ENCODE data around the gene SLIT3.

DNA sequence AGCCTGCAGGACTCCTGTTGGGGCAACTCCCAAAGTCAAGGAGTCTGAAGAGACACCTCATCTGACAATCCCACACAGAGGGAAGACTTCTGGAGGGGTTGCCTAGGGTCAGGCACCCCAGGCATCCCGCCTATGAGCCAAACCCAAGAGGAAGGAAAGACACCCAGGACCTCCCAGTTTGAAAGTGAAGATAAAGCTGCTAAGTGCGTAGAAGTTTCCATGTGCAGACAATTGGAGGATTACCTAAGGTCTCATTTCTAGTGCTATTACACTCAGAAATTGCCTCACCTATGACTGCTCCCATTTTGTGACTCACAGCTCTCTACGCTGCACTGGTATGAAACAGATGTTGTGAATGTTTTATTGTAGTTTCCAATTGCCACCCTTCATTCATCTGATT lies 322.9 kb downstream of the SLIT3 start:
- no peak for TF ChIP-seq ISL1 (CRISPR knock-in tag; IDR thresholded peaks at IDR 0.05)
- no peak for TF ChIP-seq ARNTL (CRISPR knock-in tag; IDR thresholded peaks at IDR 0.05; ENCODE audit: borderline replicate concordance, low read depth)
- no peak for TF ChIP-seq ZFP30 (CRISPR knock-in tag; IDR thresholded peaks at IDR 0.05)
- TF ChIP-seq GLIS3 (CRISPR knock-in tag; IDR thresholded peaks at IDR 0.05) = no peak
- no peak for TF ChIP-seq ESRRG (CRISPR knock-in tag; IDR thresholded peaks at IDR 0.05)
- TF ChIP-seq ZNF565 (CRISPR knock-in tag; conservative IDR thresholded peaks at IDR 0.05; ENCODE audit: low read depth) = no peak
- no peak for TF ChIP-seq CSDC2 (CRISPR knock-in tag; IDR thresholded peaks at IDR 0.05)

Data from SK-N-SH treated with all-trans-retinoic acid at 6 μM for 48 hours (cell line).